Upper lobe of right lung (tissue), 1 donor: ENCODE results near the gene PRDM10. TPM values are rescaled to one million over a fixed set of nuclear protein-coding genes. Genes with fewer than 3 reads are reported as not detected.

Experiments used
- ATAC-seq: fragments of 200-7000 bp; cut with Tn5 transposase; one replicate; pipeline ENCODE4 v1.9.1; 2020; ENCODE audit warnings: mild to moderate bottlenecking, moderate library complexity
- DNase-seq: peaks from one replicate; pipeline ENCODE4 v3.0.0-alpha.2; 2020
- H3K27ac ChIP-seq: fragments of 200-600 bp; one replicate; pipeline ENCODE4 v1.8.0; 2022
- H3K27me3 ChIP-seq: fragments of 200-600 bp; one replicate; pipeline ENCODE4 v1.8.0; 2022; ENCODE audit warnings: mild to moderate bottlenecking
- H3K36me3 ChIP-seq: fragments of 200-600 bp; one replicate; pipeline ENCODE4 v1.8.0; 2022
- H3K4me1 ChIP-seq: fragments of 200-600 bp; one replicate; pipeline ENCODE4 v1.8.0; 2022
- H3K4me3 ChIP-seq: fragments of 200-600 bp; one replicate; pipeline ENCODE4 v1.8.0; 2022; ENCODE audit warnings: mild to moderate bottlenecking
- H3K9me3 ChIP-seq: fragments of 200-600 bp; one replicate; pipeline ENCODE4 v1.8.0; 2022
- CTCF ChIP-seq: fragments of 200-600 bp; IDR thresholded peaks from one replicate; pipeline ENCODE4 v1.8.0; 2022; ENCODE audit warnings: antibody characterized with exemption
- intact Hi-C: fragments of 100-400 bp; cut with DNase I; formaldehyde crosslinking; loops from one replicate; pipeline ENCODE4 v1.11.0; 2022
- total RNA-seq: library from RNA; stranded (reverse); fragmentation: NEBNext Ultra II Directional; extraction: Animal tissue kit (Norgen Biotek cat#: 25700); gene quantifications from one replicate; pipeline ENCODE4 v1.2.1, GENCODE V29; 2021
- donor health status: DM: no; HTN: yes; CAD: no; lungs with severe emphysema.

PRDM10 gene
- total RNA-seq, 1 donor from 2014 or later = 15.7 TPM

- DNase-seq (no peak), ATAC-seq (no peak)
- no peaks in the 10 kb centered on the region for H3K4me1 ChIP-seq
- TF ChIP-seq CTCF = no peak
- H3K27me3 ChIP-seq = no peaks in the 10 kb centered on the region
- no peak overlapping the region for H3K27ac ChIP-seq
- no peaks in the 10 kb centered on the region for H3K9me3 ChIP-seq
- H3K36me3 ChIP-seq = no peaks in the 10 kb centered on the region
- H3K4me3 ChIP-seq = no peak overlapping the region
- intact Hi-C loops = no loop called here
These were observed 44.5 kb upstream of the PRDM10 start for GRCh38 chr11:130047141-130047540.

GRCh38 chr11:130043575-130043974 is 40.9 kb upstream of the PRDM10 start:
- intact Hi-C loops = no loop called here
- no peaks in the 10 kb centered on the region for H3K4me1 ChIP-seq
- H3K27ac ChIP-seq = no peak overlapping the region
- DNase-seq = no peak
- no peak overlapping the region for H3K4me3 ChIP-seq
- H3K27me3 ChIP-seq = no peaks in the 10 kb centered on the region
- no peak for TF ChIP-seq CTCF
- no peaks in the 10 kb centered on the region for H3K36me3 ChIP-seq
- ATAC-seq = peak; percentile 84
- no peaks in the 10 kb centered on the region for H3K9me3 ChIP-seq

GRCh38 chr11:130042093-130042591 is 39.5 kb upstream of the PRDM10 start:
- ATAC-seq = peak; percentile 81
- Histone ChIP-seq H3K27ac (no peak overlapping the region), H3K4me3 (no peak overlapping the region), H3K36me3 (no peaks in the 10 kb centered on the region), H3K9me3 (no peaks in the 10 kb centered on the region), H3K4me1 (no peaks in the 10 kb centered on the region), H3K27me3 (no peaks in the 10 kb centered on the region)
- no peak for DNase-seq
- intact Hi-C loops = no loop called here
- no peak for TF ChIP-seq CTCF

- H3K4me3 ChIP-seq = no peak overlapping the region
- H3K4me1 ChIP-seq = no peaks in the 10 kb centered on the region
- no peaks in the 10 kb centered on the region for H3K36me3 ChIP-seq
- H3K9me3 ChIP-seq = no peaks in the 10 kb centered on the region
- DNase-seq (no peak), ATAC-seq (no peak)
- H3K27me3 ChIP-seq = no peaks in the 10 kb centered on the region
- no peak overlapping the region for H3K27ac ChIP-seq
- intact Hi-C loops = no loop called here
- TF ChIP-seq CTCF = no peak
These were observed 37.8 kb upstream of the PRDM10 start for GRCh38 chr11:130040281-130040940.

- no peak for ATAC-seq
- intact Hi-C loops = no loop called here
- TF ChIP-seq CTCF = no peak
- no peaks in the 10 kb centered on the region for H3K36me3 ChIP-seq
- H3K9me3 ChIP-seq = no peaks in the 10 kb centered on the region
- H3K4me1 ChIP-seq = no peaks in the 10 kb centered on the region
- no peak overlapping the region for H3K4me3 ChIP-seq
- no peaks in the 10 kb centered on the region for H3K27me3 ChIP-seq
- H3K27ac ChIP-seq = no peak overlapping the region
- no peak for DNase-seq
These were observed 35.4 kb upstream of the PRDM10 start for GRCh38 chr11:130037881-130038585.
